ENCODE data around the gene SNRPA1. TPM values are rescaled to one million over a fixed set of nuclear protein-coding genes. Genes with fewer than 3 reads are reported as not detected.
A peak's percentile ranks its signal among the peaks of the same experiment; 100 is the strongest.
"Not testable (repeated sequence)": the region's sequence is repeated elsewhere in the genome, so short reads cannot be mapped to it uniquely, and the experiment has no call there.

Gene SNRPA1
- total and polyA plus RNA-seq, 4 donors: 37.6 to 54.1 (median 47.8) TPM

DNA sequence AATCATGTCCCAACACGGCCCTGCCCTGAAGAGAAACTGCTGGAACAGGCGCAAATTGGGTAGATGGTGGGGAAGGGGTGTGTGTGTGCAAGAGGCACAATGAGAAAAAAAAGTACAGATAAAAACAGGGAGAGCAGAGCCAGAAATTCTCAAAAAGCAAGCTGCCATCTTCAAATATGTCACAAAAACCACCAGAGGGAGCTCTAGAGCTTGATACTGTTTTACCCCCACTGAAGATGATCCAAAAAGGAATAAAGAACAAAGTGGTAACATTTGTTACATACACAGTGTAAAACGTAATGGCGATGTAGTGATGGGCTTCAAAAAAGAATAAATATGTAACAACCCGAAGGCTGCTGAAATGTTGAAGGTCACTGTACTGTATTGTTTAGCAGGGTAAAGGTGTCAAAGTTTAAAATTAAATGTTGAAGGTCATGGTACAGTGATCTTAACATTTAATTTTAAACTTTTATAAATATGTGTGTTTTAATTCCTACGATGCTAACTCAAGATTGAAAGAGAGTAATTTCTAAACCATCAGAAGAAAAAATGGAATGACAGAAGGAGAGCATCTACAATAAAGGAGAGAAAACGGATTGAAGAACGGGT is 6.0 kb downstream of the SNRPA1 start:
- no peaks in the 10 kb centered on the region for H3K27me3 ChIP-seq (ENCODE audit: control insufficient read depth in 1 of 2, insufficient read depth in 2 of 2, low read length in 1 of 2)
- H3K27ac ChIP-seq (ENCODE audit: low read depth in 1 of 2, low read length in 2 of 2): no peak overlapping the region
- ATAC-seq (ENCODE audit: low FRiP score) (no peak), DNase-seq (no peak)
- H3K36me3 ChIP-seq (ENCODE audit: control insufficient read depth in 1 of 2, insufficient read depth in 2 of 2, low read length in 1 of 2): peaks cover 2 to 4% of the 10 kb centered on the region in 2 donors
- WGBS, 2 donors: 79 to 82% methylated on average over 8 of the region's 8 CpGs
- no peak overlapping the region for H3K4me3 ChIP-seq (ENCODE audit: low read length in 2 of 2)
- intact Hi-C loops (cut with DNase I): no loop called here
- H3K9me3 ChIP-seq (ENCODE audit: control insufficient read depth, low read length): no peaks in the 10 kb centered on the region
- no peaks in the 10 kb centered on the region for H3K4me1 ChIP-seq (ENCODE audit: control insufficient read depth in 1 of 2, insufficient read depth in 2 of 2, low read length in 2 of 2)

GRCh38 chr15:101287342-101287741 is 7.7 kb downstream of the SNRPA1 start:
- H3K36me3 ChIP-seq (ENCODE audit: control insufficient read depth in 1 of 2, insufficient read depth in 2 of 2, low read length in 1 of 2); H3K27me3 ChIP-seq (ENCODE audit: control insufficient read depth in 1 of 2, insufficient read depth in 2 of 2, low read length in 1 of 2); H3K9me3 ChIP-seq (ENCODE audit: control insufficient read depth, low read length); DNase-seq; intact Hi-C loops (cut with DNase I); H3K4me3 ChIP-seq (ENCODE audit: low read length in 2 of 2); ATAC-seq (ENCODE audit: low FRiP score); H3K27ac ChIP-seq (ENCODE audit: low read depth in 1 of 2, low read length in 2 of 2); H3K4me1 ChIP-seq (ENCODE audit: control insufficient read depth in 1 of 2, insufficient read depth in 2 of 2, low read length in 2 of 2): not testable (repeated sequence)
- 95 to 98% methylated on average over 6 of the region's 6 CpGs for WGBS, 2 donors

DNA sequence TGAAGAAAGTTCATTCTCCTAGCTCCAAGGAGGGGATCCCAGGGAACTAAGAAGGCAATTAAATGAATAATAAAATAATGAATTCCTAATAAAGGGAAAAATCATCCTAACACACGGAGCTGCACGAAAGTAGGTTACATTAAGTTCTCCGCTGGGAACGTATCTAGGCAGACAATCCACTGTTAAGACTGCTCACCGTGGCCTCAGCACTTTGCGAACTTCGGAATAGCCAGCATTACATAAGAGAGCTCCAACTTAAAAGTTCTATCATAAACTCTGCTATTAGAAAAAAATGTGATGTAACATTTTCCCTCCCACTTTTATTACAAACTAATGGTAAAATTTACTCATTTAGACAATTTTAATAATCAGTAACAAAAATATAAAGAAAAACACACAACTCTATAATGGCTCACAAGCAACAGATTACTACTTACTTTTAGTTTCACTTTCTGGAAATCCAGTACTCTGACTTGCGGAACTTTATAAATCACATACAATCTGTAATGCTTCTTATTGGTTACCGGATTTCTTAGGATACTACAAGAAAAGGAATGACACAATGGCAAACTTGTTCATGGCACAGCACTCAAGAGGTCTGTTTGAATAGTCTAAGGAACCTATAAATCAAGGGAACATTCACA is 8.5 kb downstream of the SNRPA1 start:
- intact Hi-C loops (cut with DNase I): no loop called here
- Histone ChIP-seq H3K4me1 (ENCODE audit: control insufficient read depth in 1 of 2, insufficient read depth in 2 of 2, low read length in 2 of 2) (no peaks in the 10 kb centered on the region), H3K27me3 (ENCODE audit: control insufficient read depth in 1 of 2, insufficient read depth in 2 of 2, low read length in 1 of 2) (no peaks in the 10 kb centered on the region), H3K36me3 (ENCODE audit: control insufficient read depth in 1 of 2, insufficient read depth in 2 of 2, low read length in 1 of 2) (peaks cover 2 to 7% of the 10 kb centered on the region in 2 donors), H3K27ac (ENCODE audit: low read depth in 1 of 2, low read length in 2 of 2) (no peak overlapping the region), H3K4me3 (ENCODE audit: low read length in 2 of 2) (no peak overlapping the region), H3K9me3 (ENCODE audit: control insufficient read depth, low read length) (no peaks in the 10 kb centered on the region)
- ATAC-seq (ENCODE audit: low FRiP score) (no peak), DNase-seq (no peak)
- WGBS, 2 donors: 91 to 93% methylated on average over 9 of the region's 9 CpGs

DNA sequence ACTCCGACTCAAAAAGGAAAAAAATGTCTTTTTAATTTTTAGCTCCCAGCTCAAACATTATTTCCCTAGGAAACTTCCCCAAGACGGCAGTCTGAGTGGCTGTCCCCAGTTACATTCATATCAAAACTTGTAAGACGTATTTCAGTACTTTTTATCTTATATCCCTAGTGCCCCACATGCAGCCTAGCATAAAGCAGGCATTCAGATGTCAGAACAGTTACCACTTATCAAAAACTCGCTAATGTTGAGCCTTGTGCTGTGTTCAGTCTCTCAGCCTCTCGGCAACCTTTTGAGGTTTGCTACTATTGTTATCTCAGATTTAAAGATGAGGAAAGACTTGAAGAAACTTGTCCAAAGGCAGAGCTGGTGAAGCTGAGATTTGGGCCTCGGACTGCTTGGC is 11.1 kb downstream of the SNRPA1 start:
- Histone ChIP-seq H3K4me1 (ENCODE audit: control insufficient read depth in 1 of 2, insufficient read depth in 2 of 2, low read length in 2 of 2) (no peaks in the 10 kb centered on the region), H3K27me3 (ENCODE audit: control insufficient read depth in 1 of 2, insufficient read depth in 2 of 2, low read length in 1 of 2) (no peaks in the 10 kb centered on the region), H3K4me3 (ENCODE audit: low read length in 2 of 2) (no peak overlapping the region), H3K9me3 (ENCODE audit: control insufficient read depth, low read length) (no peaks in the 10 kb centered on the region), H3K27ac (ENCODE audit: low read depth in 1 of 2, low read length in 2 of 2) (no peak overlapping the region), H3K36me3 (ENCODE audit: control insufficient read depth in 1 of 2, insufficient read depth in 2 of 2, low read length in 1 of 2) (peaks cover 2 to 11% of the 10 kb centered on the region in 2 donors)
- 84 to 96% methylated on average over 6 of the region's 6 CpGs for WGBS, 2 donors
- intact Hi-C loops (cut with DNase I): no loop called here
- no peak for DNase-seq
- ATAC-seq (ENCODE audit: low FRiP score): no peak

GRCh38 chr15:101280007-101280406 is 15.0 kb downstream of the SNRPA1 start:
- Histone ChIP-seq H3K27ac (ENCODE audit: low read depth in 1 of 2, low read length in 2 of 2) (no peak overlapping the region), H3K4me1 (ENCODE audit: control insufficient read depth in 1 of 2, insufficient read depth in 2 of 2, low read length in 2 of 2) (no peaks in the 10 kb centered on the region), H3K4me3 (ENCODE audit: low read length in 2 of 2) (no peak overlapping the region), H3K27me3 (ENCODE audit: control insufficient read depth in 1 of 2, insufficient read depth in 2 of 2, low read length in 1 of 2) (no peaks in the 10 kb centered on the region), H3K9me3 (ENCODE audit: control insufficient read depth, low read length) (no peaks in the 10 kb centered on the region), H3K36me3 (ENCODE audit: control insufficient read depth in 1 of 2, insufficient read depth in 2 of 2, low read length in 1 of 2) (peaks cover 2 to 7% of the 10 kb centered on the region in 2 donors)
- ATAC-seq (ENCODE audit: low FRiP score) (no peak), DNase-seq (no peak)
- 87 to 89% methylated on average over 2 of the region's 2 CpGs for WGBS, 2 donors
- intact Hi-C loops (cut with DNase I): no loop called here

DNA sequence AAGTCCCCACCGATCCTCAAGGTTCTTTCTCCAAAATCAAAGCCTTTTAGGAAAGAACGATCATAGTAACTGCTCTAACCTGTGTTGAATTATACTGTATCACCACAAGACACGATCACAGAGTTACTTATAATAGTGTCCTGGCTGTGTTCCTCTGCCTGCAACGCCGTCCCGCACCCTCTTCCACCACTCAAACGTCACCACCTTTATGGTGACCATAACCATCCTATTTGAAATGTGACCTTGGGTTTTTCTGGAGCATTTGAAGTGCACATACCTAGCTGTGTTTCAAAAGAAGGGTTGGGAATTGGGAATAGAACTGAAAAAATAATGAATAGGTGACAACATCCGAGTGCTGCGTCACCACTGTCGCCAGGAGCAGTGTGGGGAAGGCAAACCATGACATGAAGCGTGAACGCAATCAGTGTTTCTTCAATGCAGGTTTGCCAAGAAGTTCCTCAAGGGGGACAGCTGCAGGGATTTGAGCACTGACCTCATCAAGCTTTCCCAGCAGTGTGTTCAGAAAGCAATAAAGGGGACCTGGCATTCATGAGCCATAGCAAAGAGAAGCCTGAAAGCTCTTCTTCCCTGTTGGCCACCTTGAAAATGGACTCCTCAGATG is 17.0 kb downstream of the SNRPA1 start:
- ATAC-seq (ENCODE audit: low FRiP score) (no peak), DNase-seq (no peak)
- WGBS, 2 donors: 77 to 78% methylated on average over 12 of the region's 12 CpGs
- Histone ChIP-seq H3K9me3 (ENCODE audit: control insufficient read depth, low read length) (no peaks in the 10 kb centered on the region), H3K27me3 (ENCODE audit: control insufficient read depth in 1 of 2, insufficient read depth in 2 of 2, low read length in 1 of 2) (no peaks in the 10 kb centered on the region), H3K36me3 (ENCODE audit: control insufficient read depth in 1 of 2, insufficient read depth in 2 of 2, low read length in 1 of 2) (peaks cover 4 to 14% of the 10 kb centered on the region in 2 donors), H3K27ac (ENCODE audit: low read depth in 1 of 2, low read length in 2 of 2) (no peak overlapping the region), H3K4me1 (ENCODE audit: control insufficient read depth in 1 of 2, insufficient read depth in 2 of 2, low read length in 2 of 2) (no peaks in the 10 kb centered on the region), H3K4me3 (ENCODE audit: low read length in 2 of 2) (no peak overlapping the region)
- intact Hi-C loops (cut with DNase I): loop anchor here in 1 of 2 donors (1.0 kb wide), 1 partner anchor 17 kb away; the partner anchor contains the start of gene SNRPA1

DNA sequence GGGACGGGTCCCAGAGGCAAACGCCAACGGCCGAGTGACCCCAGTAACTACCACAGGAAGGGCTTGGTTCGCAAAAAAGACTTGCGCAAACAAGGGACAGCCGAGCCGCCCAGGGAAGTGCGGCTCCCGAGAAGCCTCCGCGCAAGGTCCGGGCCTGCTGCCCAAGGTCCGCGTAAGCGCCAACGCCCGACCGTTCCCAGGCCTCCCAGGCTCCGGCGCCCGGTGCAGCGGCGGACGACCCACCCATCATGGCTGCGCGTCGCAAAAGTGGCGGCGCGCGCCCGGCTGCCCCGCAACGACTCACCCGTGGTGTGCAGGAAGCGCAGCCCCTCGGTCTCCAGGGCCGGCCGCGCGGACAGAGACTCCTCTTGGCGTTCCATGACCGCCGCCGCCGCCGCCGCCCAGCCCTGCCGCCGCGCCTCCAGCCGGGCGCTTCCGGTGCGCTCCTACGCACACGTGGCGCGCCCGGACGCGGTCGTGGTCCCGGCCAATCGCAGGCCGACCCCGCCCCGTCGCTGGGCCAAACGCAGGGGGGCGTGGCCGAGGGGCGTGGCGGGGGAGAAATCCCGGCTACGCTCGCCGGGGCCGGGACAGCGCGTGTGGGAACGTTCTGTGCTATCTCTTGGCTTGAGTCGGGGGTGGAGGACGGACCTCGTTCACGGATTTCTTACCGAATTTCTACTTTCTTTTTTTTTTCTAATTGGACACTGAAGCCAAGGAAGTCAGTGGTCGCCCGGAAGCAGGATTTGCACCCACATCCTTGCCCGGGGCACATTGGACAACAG is 17.8 kb downstream of the SNRPA1 start, which contains the start of gene SELENOS:
SELENOS (minus strand) TSS at position 448 of the 785 bp plus-strand sequence; CDS start at position 380, 68 bp downstream.
- no peaks in the 10 kb centered on the region for H3K27me3 ChIP-seq (ENCODE audit: control insufficient read depth in 1 of 2, insufficient read depth in 2 of 2, low read length in 1 of 2)
- no peaks in the 10 kb centered on the region for H3K9me3 ChIP-seq (ENCODE audit: control insufficient read depth, low read length)
- peak; percentile 92 to 98 for DNase-seq
- ATAC-seq (ENCODE audit: low FRiP score): peak; percentile 99
- H3K36me3 ChIP-seq (ENCODE audit: control insufficient read depth in 1 of 2, insufficient read depth in 2 of 2, low read length in 1 of 2): peaks cover 9 to 17% of the 10 kb centered on the region in 2 donors
- no peaks in the 10 kb centered on the region for H3K4me1 ChIP-seq (ENCODE audit: control insufficient read depth in 1 of 2, insufficient read depth in 2 of 2, low read length in 2 of 2)
- 0 to 1% methylated on average over 69 to 91 of the region's 91 CpGs for WGBS, 2 donors
- peak within 1 kb of the TSS; percentile 49 to 85 for H3K4me3 ChIP-seq (ENCODE audit: low read length in 2 of 2)
- intact Hi-C loops (cut with DNase I): loop anchor here in 1 of 2 donors (1.0 kb wide), 1 partner anchor 18 kb away; the partner anchor contains the start of gene SNRPA1
- peak within 1 kb of the TSS; percentile 54 to 84 for H3K27ac ChIP-seq (ENCODE audit: low read depth in 1 of 2, low read length in 2 of 2)

GRCh38 chr15:101276501-101277037 is 18.5 kb downstream of the SNRPA1 start:
- Histone ChIP-seq H3K36me3 (ENCODE audit: control insufficient read depth in 1 of 2, insufficient read depth in 2 of 2, low read length in 1 of 2) (peaks cover 9 to 17% of the 10 kb centered on the region in 2 donors), H3K27ac (ENCODE audit: low read depth in 1 of 2, low read length in 2 of 2) (peak overlapping the region; percentile 54 to 84), H3K27me3 (ENCODE audit: control insufficient read depth in 1 of 2, insufficient read depth in 2 of 2, low read length in 1 of 2) (no peaks in the 10 kb centered on the region), H3K9me3 (ENCODE audit: control insufficient read depth, low read length) (no peaks in the 10 kb centered on the region), H3K4me3 (ENCODE audit: low read length in 2 of 2) (peak overlapping the region; percentile 49 to 85), H3K4me1 (ENCODE audit: control insufficient read depth in 1 of 2, insufficient read depth in 2 of 2, low read length in 2 of 2) (no peaks in the 10 kb centered on the region)
- intact Hi-C loops (cut with DNase I): loop anchor here in 1 of 2 donors (1.0 kb wide), 1 partner anchor 19 kb away; the partner anchor contains the start of gene SNRPA1
- no peak for DNase-seq
- ATAC-seq (ENCODE audit: low FRiP score): no peak
- WGBS, 2 donors: 4 to 7% methylated on average over 14 of the region's 14 CpGs

All from aorta (tissue), 5 donors.